Activated T-helper 1 cell treated with anti-CD3 and anti-CD28 coated beads, Interleukin-2, amount 50 U/mL, for 16 hours (primary cell): ENCODE results near the gene IGF2R.
"Not testable (repeated sequence)": the region's sequence is repeated elsewhere in the genome, so short reads cannot be mapped to it uniquely, and the experiment has no call there.

Experiments
- DNase-seq, 2 donors: peaks; one replicate each; pipeline ENCODE4 v3.0.0-alpha.2; 2020; ENCODE audit warnings: low read depth in 1 of 2, low spot score in 1 of 2

IGF2R gene

GRCh38 chr6:159953091-159953601 is 15.7 kb upstream of the IGF2R start:
- no peak for DNase-seq

GRCh38 chr6:159955945-159956361 is 12.9 kb upstream of the IGF2R start:
- DNase-seq: no peak

DNA sequence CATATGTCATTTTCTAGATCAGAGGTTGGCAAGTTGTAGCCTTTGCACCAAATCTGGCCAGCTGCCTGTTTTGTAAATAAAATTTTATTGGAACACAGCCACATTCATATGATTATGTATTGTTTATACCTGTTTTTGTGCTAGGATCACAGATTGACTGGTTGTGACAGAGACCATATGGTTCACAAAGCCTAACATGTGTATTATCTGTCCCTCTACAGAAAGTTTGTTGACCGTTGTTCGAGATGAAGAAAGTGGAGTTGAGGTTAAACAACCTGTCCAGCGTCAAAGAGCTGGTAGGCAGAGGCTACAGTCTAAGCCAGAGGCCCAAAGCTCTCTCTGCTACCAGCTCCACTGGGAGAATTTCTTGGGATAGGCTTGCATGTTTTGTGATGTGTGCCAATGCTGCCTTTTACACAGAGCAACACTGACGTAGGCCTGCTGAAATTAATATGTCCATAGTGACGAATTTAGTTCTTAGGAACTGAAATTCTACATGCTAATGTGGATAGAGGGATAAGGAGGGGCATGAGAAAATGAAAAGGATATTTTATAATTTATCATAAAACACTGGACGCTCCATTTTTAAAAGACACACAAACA is 11.7 kb upstream of the IGF2R start:
- DNase-seq: no peak

- DNase-seq: no peak
Measured at GRCh38 chr6:159959165-159959975, 9.5 kb upstream of the IGF2R start.

GRCh38 chr6:159959976-159960384 is 8.9 kb upstream of the IGF2R start:
- DNase-seq: no peak

- DNase-seq: no peak
Measured at GRCh38 chr6:159960485-159960884, 8.4 kb upstream of the IGF2R start.

DNA sequence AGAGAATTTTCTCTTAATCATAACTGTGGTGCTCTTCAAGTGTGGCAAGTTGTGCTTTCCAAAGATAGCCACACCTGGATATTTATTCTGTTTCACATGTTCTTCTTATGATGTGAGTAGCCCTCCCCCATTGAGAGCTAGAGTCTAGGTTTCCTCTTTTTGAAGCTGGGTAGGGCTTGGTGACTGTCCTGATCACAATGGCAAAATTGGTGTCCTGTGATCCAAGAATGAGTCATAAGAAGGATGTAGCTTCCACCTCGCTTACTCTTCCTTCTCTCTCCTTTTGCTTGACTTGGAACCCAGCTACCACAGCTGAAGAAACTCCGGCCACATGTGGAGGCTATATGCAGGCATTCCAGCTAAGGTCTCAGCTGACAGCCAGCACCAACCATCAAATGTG is 7.4 kb upstream of the IGF2R start:
- no peak for DNase-seq

- no peak for DNase-seq
Measured at GRCh38 chr6:159963111-159963510, 5.8 kb upstream of the IGF2R start.

DNA sequence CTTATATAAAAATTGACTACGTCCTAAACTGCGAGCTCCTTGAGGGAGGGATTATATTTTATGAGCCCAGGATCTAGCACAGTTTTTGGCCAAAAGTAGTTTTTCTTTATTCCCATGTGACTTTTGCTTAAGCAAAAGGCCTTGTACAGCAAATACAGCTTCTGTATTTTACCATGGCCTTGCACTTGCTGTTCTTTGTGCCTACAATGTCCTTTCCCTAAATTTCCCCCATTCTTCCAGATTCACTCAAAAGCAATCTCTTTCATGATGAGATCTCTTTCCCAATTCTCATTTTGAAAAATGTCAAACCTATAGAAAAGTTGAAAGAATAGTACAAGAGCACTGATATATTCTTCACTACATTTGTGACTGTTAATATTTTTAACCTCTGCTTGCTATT is 4.8 kb upstream of the IGF2R start:
- DNase-seq: no peak

DNA sequence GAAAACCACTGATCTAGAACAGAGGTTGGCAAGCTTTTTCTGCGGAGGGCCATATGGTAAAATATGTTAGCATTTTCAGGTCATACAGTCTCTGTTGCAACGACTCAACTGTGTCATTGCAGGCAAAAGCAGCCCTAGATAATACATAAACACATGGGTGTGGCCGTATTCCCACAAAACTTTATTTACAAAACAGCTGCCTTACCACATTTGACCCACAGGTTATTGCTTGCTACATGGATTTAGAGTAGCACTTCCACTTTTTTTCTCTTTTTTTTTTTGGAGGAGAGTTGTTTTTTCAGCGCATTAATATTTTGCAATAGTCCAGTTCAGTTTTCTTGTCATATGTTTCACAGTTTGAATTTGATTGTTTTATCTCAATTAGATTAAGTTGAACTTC is 2.5 kb upstream of the IGF2R start:
- no peak for DNase-seq

GRCh38 chr6:159966981-159967380 is 1.9 kb upstream of the IGF2R start:
- no peak for DNase-seq

DNA sequence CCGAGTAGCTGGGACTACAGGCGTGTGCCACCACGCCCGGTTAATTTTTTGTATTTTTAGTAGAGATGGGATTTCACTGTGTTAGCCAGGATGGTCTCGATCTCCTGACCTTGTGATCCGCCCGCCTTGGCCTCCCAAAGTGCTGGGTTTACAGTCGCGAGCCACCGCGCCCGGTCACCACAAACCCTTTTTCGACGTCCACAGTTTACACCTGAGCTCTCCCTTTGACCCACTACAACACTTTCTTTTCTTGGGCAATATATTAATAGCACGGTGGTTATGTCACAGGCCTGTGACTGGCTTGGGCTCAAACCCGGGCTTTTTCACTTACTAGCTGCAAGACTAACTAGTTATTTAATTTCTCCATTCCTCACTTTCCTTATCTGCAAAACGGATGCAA is 1.3 kb upstream of the IGF2R start:
- not testable (repeated sequence) for DNase-seq

DNA sequence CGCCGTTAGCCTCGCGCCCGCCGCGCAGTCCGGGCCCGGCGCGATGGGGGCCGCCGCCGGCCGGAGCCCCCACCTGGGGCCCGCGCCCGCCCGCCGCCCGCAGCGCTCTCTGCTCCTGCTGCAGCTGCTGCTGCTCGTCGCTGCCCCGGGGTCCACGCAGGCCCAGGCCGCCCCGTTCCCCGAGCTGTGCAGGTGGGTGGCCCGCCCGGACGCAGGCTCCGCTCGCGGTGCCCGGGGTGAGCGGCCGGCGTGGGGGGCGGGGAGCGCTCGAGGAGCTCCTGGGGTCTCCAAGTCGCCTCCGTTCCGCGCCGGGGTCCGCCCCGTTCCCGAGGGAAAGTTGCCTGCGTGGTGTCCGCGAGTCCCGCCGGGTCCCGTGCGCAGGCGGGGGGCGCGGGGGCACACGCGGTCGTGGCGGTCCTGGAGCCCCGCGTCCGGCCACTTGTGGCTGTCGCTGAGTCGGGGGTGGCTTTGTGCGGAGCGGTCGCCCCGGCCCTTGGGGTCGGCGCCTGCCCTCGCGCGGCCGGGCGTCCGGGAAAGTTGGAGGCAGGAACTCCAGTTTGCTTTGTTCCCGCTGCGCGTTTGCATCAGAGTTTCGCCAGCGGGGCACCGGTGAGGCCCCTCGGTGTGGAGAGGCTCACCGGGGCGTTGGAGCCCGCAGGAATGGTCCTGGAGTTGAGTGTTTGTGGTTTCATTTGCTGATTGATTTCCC is 476 bp downstream of the IGF2R start:
- DNase-seq: no peak

GRCh38 chr6:159969921-159970320 is 1.0 kb downstream of the IGF2R start:
- DNase-seq: no peak

DNA sequence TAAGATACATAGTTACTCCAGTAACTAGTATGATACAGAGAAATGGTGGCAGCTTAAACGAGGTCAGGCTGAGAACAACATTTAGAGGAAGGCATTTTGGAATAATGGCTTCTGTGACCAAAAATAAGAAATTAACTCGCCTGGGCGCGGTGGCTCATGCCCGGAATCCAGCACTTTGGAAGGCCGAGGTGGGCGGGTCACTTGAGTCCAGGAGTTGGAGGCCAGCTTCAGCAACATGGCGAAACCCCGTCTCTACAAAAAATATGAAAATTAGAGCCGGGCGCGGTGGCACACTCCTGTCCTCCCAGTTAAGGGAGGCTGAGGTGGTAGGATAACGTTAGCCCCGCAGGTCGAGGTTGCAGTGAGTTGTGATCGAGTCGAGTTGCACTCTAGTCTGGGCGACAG is 1.8 kb downstream of the IGF2R start:
- DNase-seq: no peak

- no peak for DNase-seq
Measured at GRCh38 chr6:159971341-159972178, 2.7 kb downstream of the IGF2R start.

- DNase-seq: no peak
Measured at GRCh38 chr6:159972506-159973268, 3.8 kb downstream of the IGF2R start.

GRCh38 chr6:159973406-159973805 is 4.5 kb downstream of the IGF2R start:
- no peak for DNase-seq

- no peak for DNase-seq
Measured at GRCh38 chr6:159973951-159974350, 5.1 kb downstream of the IGF2R start.

DNA sequence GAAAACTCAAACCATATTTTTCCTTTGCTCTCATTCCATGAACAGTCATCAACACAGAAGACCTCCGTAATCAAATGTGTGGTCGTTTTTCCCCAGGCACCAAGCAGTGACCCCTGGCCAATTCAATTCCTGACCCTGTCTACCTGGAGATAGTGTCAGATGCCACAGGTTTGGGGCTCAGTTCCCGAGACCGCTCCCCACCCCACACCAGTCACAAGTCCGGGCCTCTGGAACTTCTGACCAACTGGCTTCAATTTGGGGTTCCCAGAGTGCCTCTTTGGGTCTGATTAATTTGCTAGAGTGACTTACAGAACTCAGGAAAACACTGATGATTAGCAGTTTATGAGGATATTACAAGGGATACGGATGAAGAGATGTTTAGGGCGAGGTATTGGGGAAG is 6.0 kb downstream of the IGF2R start:
- no peak for DNase-seq
